Measurements from ENCODE around the gene GSC2. TPM values are rescaled to one million over a fixed set of nuclear protein-coding genes. Genes with fewer than 3 reads are reported as not detected.
"Not testable (repeated sequence)": the region's sequence is repeated elsewhere in the genome, so short reads cannot be mapped to it uniquely, and the experiment has no call there.

The GSC2 gene
- total RNA-seq, 1 experiment from 2014 or later: not detected

DNA sequence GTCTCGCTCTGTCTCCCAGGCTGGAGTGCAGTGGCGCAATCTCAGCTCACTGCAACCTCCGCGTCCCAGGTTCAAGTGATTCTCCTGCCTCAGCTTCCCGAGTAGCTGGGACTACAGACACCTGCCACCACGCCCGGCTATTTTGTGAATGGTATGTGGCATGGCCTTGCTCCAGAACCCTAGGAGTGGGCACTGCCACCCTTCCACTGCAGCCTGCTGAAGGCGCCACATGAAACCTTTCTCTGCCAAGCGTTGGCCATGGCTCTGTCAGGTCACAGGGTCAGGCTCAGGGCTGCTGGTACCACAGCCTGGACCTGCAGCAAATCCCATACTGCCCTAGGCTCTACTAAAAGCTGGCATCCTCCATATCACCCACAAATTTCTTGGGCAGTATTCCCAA, 6.0 kb upstream of the GSC2 start:
- DNase-seq (ENCODE audit: low spot score): not testable (repeated sequence)

DNA sequence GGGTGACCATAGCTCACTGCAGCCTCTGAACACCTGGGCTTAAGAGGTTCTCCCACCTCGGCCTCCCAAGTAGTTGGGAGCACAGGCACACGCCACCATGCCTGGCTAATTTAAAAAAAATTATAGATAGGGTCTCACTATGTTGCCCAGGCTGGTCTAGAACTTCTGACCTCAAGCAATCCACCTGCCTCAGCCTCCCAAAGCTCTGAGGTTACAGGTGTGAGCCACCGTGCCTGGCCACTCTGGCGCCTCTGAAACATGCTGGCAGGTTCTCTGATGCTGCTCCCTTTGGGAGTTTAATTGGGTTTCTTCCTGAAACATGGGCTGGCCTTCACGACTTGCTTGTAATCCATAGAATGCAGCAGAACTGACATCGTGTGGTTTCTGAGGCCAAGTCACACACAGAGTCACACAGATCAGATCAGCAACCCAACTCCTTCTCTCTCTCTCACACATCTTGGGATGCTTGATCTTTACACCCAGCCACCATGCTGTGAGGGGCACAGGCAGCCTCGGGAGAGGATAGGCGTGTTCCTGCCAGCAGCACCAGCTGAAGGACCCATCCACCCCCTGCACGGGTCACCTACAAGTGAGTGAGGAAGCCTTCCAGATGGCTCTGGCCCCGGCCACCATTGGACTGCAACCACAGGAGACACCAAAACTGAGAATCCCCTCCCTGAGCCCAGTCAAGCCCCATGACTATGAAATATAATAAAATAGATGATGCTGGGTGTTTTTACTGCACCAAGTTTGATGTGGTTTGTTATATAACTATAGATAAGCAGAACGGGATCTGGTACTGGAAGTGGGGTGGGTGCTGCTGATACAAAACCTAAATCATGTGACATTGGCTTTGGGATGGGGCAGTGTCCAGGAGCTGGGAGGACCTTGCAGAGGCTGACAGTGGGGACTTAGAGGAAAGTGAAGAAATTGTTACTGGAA, 3.1 kb upstream of the GSC2 start:
- no peak for DNase-seq (ENCODE audit: low spot score)

DNA sequence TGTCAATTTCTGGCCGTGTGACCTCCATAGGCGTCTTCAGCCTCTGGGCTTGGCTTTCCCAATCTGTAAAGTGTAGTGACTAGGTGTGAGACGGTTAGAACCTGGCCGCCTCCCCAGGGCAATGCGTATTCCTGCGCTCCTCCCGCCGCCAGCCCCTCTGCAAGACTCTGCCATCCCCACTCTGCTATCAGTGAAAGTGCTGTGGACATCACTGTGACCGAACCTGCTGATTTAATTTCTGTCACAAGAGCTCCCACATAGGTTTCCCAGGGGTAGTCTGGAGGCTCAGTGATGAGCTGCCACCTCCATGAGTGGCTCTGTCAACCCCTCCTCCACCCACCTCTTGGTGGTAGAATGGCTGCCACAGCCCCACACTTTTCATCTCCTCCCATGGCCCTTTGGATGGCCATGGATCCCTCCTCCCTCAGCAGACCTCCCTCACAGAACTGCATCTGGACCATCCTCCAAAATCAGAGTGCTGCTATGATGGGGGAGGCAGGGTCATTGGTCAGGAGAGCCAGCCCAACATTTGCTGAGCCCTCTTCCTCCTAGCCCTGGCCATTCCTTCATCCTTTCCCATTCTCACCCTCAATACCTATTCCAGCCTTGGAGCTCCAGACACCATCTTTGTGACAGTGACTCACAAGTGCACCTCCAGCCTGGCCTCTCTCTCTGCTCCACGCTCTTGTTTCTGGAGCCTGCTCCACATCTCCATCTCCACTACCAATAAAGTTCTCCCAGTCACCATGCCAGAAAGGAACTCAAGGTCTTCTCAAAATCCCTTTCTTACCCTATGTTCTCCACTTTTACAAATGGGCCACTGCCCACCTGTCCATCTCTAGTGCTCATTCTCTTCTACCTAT, 1.5 kb upstream of the GSC2 start:
- DNase-seq (ENCODE audit: low spot score): no peak

DNA sequence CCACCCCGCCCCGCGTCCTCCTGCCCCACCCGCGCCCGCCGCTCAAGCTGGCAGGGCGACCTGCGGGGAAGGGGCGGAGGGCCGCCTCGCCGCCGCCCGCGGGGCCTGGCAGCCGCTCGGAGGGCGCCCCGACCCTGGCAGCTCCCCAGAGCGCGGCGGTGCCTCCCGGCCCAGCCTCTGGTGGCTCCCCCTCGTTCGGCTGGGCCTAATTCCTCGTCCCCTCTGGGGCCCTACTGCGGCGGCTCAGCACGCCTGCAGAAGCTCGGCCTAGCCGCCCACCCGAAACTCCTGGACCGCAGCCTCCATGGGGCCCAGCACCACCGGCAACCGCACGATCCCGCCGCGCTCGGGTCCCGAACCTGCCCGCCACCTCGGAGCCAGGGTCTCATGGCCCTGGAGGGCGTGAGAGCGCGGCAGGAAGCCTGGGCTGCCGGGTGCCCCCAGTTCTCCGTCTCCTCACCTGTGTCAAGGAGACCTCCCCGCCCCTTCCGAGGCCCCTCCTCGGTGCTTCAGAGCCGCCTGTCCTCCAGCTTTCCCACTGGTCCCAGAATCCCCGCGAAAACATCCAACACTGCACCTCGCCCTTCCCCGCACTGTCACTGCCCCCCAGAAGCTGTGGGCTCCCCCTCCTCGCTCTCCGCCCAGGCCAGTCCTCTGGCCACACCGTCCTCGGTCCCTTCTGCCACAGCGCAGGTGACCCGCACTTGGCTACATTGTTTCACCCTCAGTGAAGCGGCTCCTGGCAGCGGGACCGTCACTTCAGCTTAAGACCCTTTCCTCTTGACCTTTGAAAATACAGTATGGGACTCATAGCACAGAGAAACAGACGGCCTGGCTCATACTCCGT, 613 bp upstream of the GSC2 start:
- no peak for DNase-seq (ENCODE audit: low spot score)

DNA sequence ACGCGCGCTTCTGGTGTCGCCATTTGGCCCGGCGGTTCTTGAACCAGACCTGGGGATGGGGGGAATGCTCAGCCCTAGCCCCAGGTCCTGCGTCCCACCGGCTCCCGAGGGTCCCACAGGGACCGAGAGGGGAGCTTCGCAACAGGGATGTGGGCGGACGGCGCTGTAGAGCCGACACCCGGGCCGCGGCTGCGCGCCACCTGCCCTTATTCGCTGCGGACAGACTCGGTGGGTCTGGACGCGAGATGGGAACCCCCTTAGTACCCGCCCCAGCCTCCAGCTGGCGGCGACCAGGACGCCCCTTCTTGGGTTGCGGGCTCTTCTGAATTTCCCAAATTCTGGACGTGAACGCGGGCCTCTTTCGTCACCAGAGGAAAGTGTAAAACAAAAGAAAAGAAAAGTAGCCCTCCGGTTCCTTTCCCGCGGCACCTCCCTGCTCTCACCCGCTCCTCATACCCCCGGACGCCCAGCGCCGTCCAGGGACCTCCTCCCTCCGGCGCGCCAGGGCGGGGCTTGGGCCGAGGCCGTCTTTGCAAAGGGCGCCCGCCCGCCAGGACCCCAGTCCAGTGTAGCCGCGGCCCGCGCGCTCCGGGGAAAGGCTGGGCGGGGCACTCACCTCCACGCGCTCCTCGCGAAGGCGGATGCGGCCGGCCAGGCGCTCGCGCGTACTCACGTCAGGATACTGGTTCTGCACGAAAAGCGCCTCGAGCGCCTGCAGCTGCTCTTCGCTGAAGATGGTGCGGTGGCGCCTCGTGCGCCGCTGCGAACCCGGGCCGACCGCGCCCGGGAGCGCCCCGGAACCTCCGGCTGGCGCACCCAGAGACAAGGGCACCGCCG, 827 bp downstream of the GSC2 start:
- no peak for DNase-seq (ENCODE audit: low spot score)

DNA sequence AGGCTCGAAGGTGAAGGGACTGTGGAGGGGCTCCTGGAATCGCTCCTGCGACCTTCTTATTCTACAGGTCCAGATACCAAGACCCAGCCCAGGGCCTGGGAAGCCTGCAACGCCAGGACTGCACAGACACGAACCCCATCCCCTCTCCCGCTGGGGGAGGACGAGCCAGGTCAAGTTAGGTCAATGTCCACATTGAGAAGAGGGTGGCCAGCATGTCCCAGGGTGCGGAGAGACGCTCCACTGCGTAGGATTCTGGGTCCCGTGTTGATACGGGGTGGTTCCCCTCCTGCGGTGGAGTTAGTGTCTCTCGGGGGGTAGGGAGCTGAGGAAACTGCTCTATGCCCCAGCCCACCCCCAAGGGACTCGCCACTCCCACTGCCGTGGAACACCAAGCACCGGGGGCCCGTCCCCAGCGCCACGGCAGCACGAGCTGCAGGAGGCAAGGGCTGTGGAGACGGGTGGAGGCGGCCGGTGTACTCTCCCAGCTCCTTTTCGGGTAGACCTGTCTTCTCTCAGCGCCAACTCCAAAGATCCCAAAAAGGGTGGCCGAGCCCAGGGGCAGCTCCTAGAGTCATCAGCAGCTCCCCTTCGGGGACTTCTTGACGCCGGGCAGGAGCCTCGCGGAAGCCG, 1.6 kb downstream of the GSC2 start:
- no peak for DNase-seq (ENCODE audit: low spot score)

DNA sequence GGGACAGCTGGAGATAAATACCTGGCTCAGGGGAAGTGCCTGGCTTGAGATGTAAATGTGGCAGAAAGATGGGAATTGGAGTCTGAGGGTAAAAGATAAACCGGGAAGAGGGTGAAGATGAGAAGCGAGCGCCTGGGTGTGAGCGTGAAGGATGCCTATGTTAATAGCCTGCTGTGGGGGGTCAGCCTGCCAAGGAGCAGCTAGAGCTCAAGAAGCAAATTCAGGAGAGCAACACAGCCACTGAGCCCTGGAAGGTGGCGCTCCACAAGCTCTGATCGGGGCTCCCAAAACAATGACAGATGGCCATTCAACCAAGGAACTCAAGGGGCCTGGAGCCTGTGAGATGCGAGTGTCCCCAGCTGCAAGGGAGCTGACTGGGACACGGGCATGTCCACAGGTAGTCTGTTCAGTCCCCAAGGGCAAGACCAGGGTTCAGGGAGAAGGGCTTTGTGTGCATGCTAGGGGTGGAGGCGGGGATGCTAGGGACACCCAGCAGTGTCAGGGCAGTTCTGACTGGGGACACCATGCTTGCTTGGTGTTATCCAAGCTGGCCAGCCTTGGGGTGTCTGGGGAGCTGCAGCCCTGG, 2.8 kb downstream of the GSC2 start:
- DNase-seq (ENCODE audit: low spot score): no peak

DNA sequence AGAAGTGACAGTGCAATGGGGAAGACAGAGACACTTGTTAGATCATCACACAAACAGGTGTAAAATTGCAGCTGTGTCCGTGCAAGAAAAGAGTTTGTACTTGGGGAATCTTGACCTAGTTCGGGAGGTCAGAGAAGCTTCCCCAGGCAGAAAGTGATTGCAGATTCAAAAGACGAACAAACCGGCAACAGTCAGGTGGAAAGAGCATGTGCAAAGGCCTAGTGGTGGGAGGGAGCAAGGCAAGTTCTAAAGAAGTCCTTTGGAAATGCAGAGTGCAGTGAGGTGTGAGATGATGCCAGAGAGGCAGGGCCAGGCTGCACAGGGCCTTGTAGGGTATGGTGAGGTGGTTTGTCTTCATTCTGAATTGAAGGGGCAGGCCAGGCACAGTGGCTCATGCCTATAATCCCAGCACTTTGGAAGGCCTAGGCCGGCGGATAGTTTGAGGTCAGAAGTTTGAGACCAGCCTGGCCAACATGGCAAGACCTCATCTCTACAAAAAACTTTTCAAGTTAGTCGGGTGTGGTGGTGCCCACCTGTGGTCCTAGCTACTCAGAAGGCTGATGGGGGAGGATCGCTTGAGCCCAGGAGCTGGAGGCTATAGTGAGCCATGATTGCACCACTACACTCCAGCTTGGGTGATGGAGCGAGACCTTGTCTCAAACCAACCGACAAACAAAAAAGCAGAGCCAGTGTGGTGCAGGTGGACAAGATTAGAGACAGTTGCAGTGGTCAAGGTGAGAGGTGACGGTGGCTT, 3.7 kb downstream of the GSC2 start:
- peak; percentile 22 for DNase-seq (ENCODE audit: low spot score)

DNA sequence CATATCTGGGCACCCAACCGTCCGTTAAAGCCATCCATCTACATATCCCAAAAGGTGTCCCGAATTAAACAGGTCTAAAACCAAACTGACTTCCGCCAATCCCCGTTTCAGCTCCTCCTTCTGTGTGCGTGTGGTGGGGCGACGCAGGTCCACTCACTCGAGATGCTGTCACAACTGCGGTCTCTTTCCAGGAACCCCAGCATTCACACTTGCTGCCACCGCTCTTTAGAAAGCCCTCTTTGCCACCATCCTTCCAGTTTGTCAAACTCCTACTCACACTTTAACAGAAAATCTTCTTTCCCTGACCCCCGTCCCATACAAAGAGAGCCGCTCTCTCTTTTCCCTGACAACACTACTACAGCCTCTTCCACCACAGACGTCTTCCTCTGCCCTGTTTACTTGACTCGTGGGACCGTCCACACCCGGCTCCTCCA, 6.1 kb downstream of the GSC2 start:
- DNase-seq (ENCODE audit: low spot score): peak; percentile 22

DNA sequence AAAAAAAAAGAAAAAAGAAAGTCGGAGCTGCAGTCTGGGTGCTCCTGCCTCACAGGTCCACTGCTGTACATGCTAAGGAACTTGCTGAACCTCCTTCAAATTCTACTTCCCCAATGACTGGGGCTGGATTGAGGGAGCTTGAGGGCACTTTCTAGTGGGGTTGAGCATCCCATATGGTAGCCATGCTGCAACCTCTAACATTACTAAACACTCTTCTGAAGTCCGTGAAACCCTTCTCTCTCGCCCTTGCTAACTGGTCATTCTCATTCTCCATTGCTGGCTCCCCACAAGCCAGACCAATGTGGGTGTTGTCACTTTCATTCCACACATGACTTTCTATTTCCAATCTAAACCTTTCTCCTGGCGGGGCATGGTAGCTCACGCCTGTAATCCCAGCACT, 6.9 kb downstream of the GSC2 start:
- no peak for DNase-seq (ENCODE audit: low spot score)

DNA sequence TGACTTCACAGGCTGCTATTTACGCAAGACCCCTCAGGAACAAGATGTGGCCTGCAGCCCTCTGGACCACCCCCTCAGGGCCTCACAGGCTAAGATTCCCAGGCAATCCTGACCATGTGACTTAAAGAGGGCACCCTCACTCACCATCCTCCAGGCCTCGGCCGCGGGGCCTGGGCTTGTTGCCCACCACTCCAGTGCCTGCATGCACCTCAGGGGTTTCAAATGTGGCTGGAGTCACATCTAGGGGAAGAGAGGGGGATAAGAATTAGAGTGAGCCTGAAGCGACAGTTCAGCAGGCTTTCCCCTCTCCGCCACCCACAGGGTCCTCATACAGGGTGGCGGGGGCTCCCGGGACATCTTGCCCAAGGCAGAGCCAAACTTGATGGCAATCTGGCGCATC, 7.7 kb downstream of the GSC2 start:
- no peak for DNase-seq (ENCODE audit: low spot score)

DNA sequence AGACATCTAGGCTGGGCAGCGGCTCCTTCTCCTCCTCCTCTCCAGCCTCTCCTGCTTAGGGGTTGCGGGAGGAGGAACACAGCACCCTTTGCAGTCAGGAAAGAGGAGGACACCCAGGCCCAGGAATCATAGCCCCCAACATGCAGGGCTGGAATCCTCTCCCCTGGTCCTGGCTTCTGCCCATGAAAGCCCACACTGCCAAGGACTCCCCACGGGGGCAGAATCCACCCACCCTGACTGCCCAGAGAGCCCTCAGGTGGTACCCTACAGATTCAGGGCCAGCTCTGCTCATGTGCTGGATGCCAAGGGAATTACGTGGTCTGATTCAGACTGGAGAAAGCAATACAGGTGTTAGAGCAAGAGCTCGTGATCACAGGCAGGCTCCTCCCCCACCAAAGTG, 10.1 kb downstream of the GSC2 start:
- DNase-seq (ENCODE audit: low spot score): no peak

DNA sequence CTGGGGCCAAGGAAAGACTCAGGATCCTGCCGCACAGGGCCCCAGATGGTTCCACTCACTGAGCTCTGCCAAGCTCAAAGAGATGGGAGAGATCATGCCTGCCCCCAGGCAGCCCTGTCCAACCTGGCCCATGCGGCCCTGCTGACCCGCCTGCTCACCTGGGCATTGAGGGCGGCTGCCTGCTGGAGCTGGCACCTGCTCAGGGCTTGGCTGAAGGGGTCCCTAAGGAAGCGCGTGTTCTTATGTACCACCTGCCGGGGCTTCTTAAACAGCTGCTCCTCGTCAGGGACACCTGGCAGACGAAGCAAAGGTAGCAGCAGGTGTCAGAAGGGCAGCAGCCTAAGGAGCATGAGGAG, 11.1 kb downstream of the GSC2 start:
- DNase-seq (ENCODE audit: low spot score): no peak

DNA sequence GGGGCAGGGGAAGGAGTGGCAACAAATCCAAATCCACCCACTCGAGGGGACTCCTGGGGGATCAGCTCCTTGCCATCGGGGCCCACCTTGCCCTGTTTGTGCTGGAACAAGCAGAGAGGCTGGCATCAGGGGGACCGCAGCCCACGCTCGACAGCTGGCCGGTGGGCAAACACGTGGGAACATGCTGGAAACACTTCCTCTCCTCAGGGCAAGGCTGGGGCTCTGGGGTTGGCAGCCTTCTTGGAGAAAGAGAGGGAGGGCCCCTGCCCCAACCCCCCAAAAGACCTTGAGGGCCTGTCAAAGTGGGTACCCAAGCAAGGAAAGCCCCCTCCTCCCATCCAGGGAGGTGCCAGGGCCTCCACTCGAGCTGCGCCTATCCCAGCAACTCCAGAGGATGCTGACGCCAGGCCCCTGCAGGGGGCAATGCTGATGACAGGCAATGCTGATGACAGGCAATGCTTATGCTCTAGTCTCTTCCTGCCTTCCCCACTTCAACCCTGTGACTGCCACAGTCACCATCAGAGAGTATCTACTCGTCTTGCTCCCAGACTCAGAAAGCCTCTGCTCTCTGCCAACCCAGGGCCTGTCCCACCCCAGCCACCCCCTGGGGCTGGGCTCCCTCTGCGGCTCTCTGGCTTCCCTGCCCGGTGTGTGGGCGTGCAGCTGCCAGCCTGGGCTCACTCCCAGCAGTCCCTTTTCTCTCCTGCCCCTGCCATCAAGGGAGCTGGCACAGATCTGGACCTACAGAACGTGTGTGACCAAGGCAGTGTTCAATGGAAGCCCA, 11.7 kb downstream of the GSC2 start:
- no peak for DNase-seq (ENCODE audit: low spot score)

DNA sequence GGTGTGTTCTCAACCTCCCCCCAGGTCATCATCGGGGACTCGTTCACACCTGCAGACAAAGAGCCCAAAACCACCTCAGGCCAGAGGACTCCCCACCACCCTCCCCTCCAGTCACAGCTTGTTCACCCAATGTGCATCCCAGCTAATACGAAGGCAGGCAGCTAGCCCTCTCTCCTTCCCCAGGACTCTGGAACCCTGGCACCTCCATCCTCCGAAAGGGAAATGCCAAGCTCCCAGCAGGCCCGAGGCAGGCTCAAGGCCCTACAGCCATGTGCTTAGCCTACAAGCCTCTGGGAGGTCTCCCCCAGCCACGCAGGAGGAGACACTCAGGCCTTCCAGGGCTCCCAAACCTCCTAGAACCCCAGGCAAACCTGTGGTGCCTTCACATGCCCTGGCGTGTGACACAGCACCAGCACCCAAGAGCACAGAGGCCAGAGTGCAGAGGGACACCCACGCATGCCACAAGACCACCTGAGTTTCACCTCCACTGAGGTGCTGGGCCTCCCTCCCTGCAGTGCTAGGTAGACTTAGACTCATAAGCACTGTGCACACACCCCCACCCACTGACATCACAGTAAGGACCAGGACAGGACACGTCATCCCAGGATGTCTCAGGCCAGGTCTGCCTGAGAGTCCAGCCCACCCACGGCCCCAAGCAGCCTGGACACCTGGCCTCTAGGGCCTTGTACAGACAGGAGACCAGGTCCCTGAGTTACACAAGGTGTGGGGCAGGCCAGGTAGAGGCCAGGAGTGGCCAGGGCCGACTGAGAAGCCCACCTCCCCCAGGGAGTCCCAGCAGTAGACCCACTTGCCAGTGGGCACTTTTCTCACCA, 12.5 kb downstream of the GSC2 start:
- no peak for DNase-seq (ENCODE audit: low spot score)

DNA sequence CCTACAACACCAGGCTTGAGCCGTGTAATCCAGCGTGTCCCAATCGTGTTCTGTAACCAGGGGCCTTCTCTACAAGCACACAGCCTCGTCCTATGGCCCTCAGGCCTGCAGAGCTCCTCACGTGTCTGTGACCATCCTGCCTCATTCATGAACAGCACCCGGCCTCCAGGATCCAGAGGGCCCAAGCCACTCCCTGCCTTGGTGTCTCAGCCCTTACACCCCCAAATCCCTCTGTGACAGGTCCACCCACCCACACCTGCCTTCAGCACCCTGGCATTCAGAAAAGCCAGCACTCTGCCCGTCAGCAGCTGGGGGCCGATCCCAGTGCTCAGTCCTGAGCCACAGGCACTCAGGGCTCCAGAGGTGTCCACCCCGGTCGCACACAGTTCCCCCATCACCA, 13.2 kb downstream of the GSC2 start:
- DNase-seq (ENCODE audit: low spot score): no peak

DNA sequence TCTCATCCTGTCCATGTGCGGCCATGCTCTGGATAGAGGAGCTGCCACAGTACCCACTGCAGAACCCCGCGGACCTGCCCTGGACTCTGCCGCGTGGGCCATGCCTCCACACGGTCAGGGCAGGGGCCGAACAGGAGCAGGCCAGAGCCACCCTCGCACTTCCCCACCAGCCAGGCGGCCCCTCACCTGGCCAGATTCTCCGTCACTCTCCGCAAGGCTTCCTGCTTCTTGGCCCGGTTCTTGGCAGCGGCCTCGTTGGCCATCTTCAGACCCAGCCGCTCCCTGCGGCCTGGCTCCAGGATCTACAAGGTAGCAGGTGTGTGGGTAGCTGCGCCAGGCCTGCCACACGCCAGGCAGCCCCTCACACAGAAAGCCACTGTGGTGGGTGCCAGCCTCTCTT, 15.2 kb downstream of the GSC2 start:
- DNase-seq (ENCODE audit: low spot score): no peak

Measured in HT-29 (cell line).